GM21390 (cell line): ENCODE results near the gene AFF1.

ENCODE experiments used
- ATAC-seq: cut with Tn5 transposase; IDR thresholded peaks from one replicate; pipeline ENCODE4 v1.9.1; 2021; ENCODE audit not compliant: unreplicated experiment

The AFF1 gene

DNA sequence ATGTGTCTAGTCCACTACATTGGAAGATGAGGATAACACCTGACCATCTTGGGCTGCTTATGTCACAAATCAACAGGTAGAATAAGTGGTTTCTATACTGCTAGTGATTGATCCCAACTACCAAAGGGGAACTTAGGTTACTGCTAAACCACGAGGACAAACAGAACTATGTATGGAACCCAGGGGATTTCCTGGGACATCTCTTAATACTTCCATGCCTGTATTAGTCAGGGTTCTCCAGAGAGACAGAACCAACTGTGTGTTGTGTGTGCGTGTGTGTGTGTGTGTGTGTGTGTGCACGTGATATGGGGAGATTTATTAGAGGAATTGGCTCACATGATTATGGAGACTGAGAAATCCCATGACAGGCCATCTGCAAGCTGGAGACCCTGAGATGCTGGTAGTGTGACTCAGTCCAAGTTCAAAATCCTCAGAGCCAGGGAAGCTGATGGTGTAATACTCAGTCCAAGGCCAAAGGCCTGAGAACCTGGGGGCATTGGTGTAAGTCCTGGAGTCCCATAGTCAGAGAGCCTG, 16.2 kb upstream of the AFF1 start:
- no peak for ATAC-seq

DNA sequence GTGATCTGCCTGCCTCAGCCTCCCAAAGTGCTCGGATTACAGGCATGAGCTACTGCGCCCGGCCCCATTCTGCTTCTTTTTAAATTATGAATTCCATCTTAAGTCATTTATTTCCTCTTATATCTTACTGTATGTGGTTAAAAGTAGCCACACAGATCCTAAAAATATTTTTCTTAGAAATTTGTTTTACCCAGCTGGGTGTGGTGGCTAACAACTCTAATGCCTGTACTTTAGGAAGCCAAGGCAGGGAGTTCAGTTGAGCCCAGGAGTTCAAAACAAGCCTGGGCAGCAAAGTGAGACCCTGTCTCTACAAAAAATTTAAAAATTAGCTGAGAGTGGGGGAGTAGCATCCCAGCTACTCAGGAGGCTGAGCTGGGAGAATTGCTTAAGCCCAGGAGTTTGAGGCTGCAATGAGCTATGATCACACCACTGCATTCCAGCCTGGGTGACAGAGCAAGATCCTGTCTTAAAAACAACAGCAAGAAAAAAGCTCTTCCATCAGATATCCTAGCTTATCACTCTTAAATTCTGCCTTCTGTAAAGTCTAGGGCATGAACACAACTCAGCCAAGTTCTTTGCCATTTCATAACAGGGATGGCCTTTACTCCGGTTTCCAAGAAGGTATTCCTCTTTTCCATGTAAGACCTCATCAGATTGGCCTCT, 15.1 kb upstream of the AFF1 start:
- ATAC-seq: no peak

DNA sequence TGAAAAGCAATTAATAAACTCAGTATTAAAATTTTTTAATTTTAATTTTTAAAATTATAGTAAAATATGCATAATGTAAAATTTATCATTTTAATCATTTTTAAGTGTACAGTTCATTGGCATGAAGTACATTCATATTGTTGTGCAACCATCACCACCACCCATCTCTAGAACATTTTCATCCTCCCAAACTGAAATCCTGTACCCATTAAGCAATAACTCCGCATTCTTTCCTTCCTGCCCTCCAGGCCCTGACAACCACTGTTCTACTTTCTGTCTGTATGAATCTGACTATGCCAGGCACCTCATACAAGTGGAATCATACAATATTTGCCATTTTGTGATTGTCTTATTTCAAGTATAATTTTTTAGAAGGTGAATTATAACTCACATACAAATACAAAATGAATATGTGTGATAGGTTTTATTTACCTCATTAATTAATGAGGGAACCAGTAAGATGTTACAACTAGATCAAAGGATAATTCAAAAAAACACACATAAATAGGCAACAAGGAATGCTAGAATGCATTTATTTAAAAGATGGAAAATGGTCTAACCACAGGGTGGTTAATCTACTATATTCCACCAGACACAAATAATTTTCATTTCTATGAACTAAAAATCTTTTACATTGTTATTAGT, 13.1 kb upstream of the AFF1 start:
- no peak for ATAC-seq

DNA sequence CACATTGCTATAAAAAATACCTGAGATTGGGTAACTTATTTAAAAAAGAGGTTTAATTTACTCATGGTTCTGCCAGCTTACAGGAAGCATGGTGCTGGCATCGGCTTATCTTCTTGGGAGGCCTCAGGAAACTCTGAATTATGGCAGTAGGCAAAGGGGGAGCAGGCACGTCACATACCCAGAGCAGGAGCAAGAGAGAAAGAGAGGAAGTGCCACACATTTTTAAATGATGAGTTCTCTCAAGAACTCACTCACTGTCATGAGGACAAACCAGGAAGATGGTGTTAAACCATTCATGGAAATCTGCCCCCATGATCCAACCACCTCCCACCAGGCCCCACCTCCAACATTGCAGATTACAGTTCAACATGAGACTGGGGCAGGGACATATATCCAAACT, 10.0 kb upstream of the AFF1 start:
- ATAC-seq: no peak

DNA sequence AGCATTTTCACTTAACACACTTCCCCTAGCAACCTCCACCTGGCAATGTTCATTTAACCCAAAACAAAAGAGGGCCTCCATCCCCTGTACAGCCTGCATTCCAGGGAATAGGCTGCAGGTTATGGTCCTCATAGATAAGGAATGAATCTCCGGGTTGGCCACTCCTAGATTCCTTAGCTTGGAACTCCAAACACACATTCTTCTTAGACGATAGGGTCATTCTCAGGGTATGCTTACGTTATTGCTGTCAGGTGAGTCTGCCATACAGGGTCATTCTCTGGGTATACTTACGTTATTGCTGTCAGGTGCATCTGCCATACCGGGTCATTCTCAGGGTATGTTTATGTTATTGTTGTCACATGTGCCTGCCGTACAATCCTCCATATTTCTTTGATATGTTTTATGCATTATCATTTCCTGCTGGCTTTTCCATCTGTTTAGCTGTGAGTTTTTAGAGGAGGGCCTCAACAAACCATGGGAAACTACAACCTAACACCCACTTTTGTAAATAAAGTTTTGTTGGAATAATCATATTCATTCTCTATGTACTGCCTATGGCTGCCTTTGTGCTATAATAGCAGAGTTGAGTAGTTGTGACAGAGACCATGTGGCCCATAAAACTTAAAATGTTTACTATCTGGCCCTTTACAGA, 8.2 kb upstream of the AFF1 start:
- no peak for ATAC-seq

DNA sequence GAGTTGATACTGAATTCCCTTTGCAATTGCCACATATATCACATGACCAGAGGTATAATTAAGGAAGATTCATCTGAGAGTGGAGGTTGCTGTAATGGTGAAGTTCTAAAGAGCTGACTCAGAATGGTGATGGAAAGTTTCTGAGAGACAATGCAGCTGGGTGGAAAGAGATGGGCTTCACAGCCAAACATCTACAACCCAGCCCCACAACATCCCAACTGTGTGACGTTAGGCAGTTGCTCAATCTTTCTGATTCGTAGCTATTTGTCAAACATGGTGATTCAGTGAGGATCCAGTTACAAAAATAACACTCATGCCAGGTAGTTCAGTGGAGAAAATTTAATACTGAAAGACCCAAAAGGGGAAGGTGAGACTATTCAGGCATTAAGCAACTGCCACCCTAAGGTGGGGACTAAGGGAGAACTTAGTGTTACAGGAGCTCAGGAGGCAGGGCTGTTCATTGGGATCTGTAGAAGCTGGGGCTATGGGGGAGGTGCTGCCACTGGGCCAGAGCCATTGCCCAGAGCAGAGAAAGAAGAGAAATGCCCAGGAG, 6.9 kb upstream of the AFF1 start:
- no peak for ATAC-seq

DNA sequence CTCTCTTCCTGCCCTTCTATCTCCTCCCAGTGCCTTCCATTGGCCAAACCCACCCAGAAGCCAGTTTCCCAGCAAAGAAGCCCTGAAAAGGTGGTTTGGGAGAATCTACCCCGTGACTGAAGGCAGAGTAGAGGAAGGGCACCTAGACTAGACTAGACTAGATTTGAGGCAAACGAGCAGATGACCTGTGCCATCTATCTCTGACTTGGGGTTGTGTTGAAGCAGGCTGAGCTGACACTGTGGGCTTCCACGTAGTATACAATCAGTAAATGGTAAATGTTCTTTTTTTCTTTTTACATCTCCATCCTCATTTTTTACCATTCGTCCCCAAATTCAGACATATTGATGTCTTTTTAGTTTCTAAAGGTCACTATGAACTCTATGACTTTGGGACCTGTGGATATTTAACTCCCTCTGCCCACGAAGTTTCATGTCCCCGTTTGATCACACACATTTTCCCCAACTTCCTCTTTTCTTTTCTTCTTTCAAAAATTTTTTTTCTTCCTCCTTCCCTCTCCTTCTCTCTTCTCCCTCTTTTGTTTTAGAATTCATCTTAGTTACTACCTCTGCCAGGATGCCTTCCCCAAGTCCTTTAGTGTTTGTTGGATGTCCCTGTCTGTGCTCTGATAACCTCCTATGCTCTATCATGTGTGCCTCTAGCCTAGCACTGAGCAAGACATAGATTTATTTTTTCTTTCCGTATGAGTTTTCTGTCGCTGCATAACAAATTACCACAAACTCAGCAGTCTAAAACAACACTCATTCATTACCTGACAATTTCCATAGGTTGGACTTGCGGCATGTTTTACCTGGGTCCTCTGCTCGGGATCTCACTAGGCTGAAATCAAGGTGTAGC, 6.2 kb upstream of the AFF1 start:
- ATAC-seq: no peak

DNA sequence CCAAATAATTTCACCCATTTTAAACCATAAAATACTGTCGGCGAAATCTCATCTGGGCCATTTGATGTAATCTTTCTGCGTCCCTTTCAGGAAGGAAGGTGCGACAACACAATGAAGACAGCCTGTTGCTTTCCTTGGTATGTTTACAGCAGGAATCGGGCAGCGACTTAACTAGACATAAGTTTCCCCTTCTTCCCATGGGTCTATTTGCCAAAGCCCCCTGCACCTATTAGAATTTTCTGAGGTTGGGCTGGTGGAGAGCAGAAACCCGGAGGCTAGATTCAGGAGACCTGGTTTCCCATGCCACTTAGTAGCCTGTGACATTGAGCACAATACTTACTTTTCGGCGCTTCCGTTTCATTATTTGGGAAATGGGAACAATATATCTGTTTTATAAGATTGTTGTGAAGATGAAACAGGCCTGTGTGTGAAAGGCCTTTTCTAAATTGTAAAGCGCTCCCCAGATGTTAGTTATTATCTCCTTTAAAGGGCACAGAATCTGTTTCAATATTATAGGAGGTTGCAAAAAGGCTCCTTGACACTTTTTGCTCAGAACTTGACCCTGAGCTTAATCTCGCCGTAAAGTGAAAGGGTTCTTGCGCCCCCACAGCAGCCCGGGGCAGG, 552 bp upstream of the AFF1 start:
- ATAC-seq: no peak

DNA sequence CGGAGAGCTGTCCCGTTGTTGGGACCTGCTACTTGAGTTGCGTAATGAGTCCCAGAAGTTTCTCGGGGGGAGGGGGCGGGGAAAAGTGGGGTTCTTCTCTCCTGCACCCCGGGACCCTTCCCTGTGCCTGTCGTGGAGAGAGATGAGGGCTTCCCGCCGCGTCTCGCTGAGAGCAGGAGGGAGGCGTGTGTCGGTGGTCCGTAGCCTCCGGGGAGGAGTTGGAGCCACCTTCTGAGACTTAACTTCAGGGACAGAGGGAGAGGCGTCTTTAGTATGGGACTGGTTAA, 698 bp downstream of the AFF1 start:
- no peak for ATAC-seq

DNA sequence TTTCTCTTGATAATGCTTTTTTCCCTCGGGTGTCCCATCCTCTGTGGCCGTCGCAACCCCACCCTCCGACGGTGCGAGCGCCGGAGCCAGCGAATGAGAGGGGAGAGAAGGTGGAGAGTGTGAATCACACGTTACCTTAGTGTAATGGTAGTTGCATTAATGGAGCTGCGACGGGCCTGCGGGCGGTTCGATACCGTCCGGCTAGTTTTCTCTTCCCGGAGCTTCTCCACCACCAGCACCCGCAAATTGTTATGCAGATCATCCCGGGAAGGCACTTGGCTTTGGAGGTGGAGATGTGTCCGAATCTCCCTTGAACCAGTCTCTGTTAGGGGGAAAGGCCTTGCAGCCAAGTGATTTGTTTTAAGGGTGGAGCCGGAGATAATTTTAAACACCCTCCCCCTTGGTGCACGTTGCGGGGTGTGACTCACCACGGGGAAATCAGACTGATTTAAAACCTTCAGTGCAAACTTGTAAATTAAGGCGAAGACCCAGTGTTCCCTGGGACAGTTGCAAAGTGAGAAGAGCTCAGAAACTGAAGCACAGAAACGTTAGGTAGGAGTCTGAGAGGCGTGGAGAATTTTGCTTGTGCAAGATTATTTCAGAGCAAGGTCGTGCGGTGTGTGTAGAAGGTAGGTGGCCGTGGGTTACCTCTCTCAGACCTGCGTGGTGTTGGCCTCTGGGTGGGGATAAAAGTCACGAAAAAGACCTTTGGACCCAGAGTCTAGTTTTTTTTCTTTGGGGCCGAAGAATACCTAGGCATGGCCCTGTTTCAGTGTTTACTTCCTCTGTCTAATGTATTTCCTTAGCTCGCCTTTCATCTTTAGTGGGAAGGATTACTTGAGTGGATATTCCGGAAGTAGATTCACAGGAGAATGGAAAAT, 1.3 kb downstream of the AFF1 start:
- peak; percentile 33 for ATAC-seq

DNA sequence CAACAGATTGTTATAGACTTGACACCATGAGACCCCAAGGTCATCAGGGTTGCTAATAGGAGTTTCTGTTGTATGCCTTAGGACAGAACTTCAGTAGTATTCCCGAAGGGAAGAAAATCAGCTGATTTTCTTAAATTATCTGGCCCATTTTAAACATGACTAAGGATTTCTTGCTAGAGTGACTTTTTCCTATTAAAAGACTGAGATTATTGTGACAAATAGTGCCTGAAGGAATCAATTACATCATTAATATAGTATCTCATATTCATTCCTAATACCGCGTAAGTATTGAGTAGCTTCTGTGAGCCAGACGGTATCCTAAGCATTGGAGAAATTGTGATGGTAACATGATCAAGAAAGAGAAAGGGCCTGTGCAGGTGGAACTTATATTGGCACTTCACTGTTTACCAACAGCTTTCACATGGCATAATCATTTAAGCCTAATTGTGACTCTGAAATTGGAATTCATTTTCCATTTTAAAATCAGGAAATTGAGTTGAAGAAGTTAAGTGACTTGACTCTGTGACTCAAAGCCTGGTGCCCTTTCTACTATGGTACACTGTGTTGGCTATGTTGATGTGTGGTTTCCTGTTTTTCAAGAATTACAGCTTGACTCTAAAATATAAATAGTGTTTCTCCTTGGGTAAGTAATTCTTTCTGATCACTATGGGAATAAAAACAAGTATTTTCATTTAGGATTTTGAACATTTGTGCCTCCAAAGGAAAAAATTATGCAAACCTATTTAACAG, 4.1 kb downstream of the AFF1 start:
- ATAC-seq: no peak

DNA sequence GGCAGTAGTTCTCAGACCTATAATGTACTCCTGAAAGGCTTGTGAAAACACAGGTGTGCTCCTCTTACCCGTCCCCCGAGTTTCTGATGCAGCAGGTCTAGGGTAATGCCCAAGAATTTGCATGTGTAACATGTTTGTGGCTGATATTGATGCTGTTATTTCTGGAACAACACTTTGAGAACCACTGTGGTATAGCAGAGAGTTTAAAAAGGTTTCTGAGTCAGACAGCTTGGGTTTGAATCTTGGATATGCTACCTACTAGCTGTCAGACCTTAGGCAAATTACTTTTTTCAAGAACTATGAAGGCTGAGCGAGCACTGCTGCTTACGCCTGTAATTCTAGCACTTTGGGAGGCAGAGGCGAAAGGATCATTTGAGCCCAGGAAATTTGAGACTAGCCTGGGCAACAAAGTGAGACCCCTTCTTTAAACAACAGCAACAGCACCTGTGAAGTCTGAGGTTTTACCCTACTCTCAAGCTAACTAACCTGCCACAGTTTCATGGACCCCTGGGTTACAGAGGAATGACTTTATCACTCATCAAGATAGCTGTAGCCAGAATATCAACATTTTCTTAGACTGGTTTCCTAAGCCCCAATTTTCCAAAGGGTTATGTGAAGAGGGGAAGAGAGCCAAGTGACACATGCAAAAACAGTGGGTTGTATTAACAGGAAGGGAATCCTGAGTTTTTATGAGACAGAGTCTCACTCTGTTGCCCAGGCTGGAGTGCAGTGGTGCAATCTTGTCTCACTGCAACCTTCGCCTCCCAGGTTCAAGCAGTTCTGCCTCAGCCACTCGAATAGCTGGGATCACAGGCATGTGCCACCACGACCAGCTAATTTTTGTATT, 5.1 kb downstream of the AFF1 start:
- ATAC-seq: peak; percentile 67

DNA sequence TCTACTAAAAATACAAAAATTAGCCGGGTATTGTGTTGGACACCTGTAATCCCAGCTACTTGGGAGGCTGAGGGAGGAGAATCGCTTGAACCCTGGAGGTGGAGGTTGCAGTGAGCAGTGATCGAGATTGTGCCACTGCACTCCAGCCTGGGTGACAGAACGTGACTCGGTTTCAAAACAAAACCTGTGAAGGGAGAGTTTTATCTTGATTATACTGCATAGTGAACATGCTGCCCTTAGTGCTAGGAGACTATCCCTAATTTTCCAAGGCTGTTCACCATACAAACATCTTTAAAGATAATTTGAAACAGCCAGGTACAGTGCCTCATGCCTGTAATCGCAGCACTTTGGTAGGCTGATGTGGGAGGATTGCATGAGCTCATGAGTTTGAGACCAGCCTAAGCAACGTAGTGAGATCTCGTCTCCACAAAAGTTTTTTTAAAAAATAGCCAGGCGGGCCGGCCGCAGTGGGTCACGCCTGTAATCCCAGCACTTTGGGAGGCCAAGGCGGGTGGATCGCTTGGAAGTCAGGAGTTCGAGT, 6.2 kb downstream of the AFF1 start:
- ATAC-seq: no peak

DNA sequence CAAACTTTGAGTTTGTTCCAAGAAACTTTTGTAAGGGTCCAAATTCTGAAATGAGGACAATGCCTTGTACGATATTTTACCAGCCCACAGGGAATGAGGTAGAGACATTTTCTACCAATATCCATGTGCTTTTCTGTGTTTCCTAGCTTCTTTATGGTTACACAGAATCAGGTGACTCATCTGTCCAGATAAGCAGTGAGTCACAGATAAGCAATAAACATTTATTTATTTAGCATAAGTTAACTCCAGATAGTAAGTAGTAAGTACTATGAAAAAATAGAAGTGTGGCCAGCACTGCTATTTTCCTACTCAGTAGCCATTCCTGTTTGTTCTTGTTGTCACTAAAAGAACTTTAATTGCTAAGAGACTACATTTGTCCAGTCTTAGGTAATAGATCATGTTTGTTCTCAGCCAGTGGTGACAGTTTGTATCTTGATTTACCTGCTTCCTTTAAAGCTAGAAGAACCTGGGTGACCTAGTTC, 7.4 kb downstream of the AFF1 start:
- ATAC-seq: no peak

DNA sequence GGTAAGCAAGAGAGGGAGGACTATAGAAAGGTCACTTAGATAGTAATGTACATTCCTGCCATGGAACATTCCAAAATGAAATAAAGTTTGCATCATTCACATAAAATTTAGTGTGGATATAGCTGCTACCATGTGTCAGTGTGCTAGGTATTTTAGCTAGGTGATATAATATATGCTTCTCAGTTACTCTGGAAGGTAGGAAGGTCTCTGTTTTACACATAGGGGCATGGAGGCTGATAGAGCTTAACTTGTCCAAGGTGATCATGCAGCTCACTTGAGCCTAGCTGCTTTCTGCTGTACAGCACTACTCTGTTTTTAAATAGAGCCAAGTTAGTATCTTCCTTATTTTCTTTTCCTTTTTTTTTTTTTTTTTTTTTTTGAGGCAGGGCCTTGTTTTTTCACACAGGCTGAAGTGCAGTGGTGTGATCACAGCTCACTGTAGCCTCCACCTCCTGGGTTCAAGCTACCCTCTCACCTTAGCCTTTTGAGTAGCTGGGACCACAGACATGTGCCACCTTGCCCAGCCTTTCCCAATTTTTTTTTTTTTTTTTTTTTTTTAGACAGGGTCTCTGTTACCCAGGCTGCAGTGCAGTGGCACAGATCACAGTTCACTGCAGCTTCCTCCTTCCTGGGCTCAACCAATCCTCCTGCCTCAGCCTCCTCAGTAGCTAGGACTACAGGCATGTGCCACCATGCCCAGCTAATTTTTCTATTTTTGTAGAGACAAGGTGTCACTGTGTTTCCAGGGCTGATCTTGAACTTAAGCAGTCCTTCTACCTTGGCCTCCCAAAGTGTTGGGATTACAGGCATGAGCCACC, 10.4 kb downstream of the AFF1 start:
- no peak for ATAC-seq

DNA sequence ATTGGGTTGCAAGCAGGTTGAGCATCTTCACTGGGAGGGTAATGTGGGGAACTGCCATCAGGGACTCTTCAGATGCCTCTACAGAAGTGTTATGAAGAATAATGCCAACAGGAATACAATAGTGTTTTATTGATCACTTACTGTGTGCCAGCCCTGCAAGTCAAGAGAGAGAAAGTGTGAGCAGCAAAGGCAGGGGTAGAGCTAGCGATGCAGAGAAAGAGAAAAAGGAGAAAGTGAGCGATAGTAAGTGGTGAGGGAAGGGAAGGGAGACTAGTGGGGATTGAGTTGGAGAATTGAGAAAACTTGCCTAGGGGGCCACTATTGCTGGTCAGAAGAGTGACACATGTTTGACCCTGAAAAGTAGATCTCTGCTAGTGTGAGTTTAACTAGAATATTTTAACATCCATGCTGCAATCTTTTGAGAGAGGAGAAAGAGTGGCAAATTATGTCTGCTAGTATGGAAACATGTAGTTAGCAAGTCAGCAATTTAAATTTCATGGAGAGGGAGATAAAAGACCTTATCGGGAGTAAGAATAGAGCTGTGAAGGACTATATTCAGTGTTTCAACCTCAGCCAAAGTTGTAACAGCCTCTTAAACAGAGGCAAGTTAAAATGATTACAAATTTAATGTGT, 12.2 kb downstream of the AFF1 start:
- peak; percentile 4 for ATAC-seq
